Jurkat, Clone E6-1 (cell line): ENCODE data around the gene CDH16.

Experiments used
- DNase-seq: peaks from one replicate; pipeline ENCODE4 v3.0.0-alpha.2; 2011; ENCODE audit warnings: low read depth, low spot score
- H3K4me3 ChIP-seq: 2 replicates; pipeline ENCODE4 v1.5.1; 2011; ENCODE audit warnings: mild to moderate bottlenecking, low read length, control low read depth, moderate library complexity

CDH16 gene

DNA sequence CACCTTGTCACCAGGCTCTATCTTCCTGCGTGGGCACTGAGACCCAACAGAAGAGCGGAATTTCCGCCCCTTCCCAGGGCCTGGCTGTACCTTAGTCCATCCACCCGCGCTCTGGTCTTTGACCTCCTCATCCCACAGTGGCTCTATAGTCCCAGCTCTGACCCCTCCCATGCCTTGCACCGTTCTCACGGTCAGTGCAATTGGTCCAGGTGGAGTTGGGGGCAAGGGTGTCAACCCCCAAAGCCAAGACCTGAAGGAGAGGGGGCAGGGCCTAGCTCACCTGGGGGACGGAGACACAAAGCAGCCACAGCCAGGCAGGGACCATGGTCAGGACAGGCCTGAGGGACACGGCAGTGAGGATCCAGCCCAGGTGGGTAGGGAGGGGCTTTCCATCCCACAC is 944 bp downstream of the CDH16 start:
- no peak for DNase-seq
- H3K4me3 ChIP-seq: no peak overlapping the region

DNA sequence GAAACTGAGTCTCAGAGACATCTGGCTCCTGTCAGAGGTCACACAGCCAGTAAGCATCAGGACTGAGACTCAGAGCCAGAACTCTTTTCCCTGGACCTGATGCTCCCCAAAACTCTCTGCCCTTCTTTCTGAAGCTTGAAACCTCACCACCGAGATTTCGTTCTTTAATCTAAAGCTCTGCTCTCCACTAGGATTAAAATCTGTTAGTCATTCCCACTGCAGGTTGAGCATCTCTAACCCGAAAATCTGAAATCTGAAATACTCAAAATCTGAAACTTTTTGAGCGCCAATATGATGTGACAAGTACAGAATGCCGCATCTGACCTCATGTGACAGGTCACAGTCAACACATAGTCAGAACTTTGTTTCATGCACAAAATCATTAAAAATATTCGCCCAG is 2.2 kb downstream of the CDH16 start:
- no peak overlapping the region for H3K4me3 ChIP-seq
- DNase-seq: no peak

DNA sequence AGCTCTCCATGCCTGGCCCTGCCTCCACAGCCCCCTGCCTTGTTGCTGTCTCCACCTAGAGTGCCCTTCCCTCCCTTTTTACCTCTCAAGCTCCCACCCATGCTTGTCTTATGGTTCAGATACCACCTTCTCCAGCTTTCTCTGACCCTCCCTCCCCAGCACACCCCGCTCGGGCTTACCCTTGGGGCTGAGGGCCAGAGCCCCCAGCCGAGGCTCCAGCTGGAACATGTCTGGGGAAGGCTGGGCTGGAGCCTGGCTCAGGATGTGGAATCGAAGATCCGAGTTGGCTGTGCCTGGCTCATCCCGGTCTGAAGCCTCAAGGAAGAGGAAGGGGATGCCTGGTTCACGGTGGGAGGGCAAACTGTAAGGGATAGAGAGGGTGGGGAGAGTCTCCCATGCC is 3.6 kb downstream of the CDH16 start:
- H3K4me3 ChIP-seq: no peak overlapping the region
- no peak for DNase-seq

DNA sequence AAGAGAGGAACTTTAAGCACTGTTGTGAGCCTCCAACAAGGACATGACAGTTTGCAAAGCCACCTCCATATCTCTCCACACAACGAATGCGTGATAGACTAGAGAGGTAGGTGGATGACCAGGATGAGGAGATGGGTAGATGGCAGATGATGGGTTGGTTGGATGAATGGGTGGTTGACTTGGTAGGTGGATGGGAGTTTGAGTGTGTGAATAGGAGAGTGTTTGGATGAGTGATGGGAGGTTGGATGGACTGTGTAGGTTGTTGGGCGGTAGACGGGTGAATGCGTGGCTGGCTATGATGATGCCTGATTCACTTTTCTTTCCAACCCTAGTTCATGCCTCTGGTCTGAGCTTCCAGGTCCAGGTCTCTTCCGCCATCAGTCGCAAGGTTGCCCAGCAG is 4.1 kb downstream of the CDH16 start:
- no peak overlapping the region for H3K4me3 ChIP-seq
- no peak for DNase-seq

DNA sequence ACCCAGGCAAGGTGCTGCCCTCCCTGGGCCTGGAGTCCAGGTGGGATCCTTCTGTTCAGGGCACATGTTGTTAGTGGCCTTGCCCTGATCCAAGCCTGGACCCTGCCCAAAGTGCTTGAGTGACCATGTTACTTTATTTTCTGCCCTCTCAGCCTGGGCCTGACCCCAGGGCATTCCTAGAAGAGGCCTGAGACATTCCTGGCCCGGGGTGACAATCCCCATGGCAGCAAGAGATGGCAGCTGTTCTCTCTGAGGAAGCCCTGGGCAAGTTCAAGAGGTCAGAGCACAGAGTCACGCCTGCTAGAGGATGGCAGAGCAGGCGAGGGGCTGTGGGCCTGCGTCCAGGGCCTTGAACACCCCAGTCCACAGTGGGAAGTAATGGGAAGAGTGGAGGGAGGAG is 5.0 kb downstream of the CDH16 start:
- H3K4me3 ChIP-seq: no peak overlapping the region
- no peak for DNase-seq

- no peak overlapping the region for H3K4me3 ChIP-seq
- no peak for DNase-seq
Observed at GRCh38 chr16:66913081-66913480, 5.6 kb downstream of the CDH16 start.

DNA sequence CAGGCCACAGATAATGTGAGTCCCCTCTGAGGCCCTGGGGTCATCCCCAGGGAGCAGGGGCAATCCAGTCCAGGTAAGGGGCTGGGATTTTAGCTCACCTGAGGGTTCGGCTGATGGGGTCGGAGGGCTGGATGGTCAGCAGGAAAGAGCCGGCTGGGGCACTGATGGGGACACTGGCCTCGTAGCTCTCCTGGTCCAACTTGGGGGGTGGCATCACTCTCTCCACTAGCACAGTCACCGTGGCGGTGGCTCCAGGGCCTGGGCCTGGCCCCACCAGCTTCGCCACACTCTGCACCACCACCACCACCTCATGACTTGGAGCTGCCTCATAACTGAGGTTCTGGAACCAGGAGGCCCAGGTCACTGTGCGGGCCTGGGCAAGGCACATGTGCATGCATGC is 6.9 kb downstream of the CDH16 start:
- no peak overlapping the region for H3K4me3 ChIP-seq
- no peak for DNase-seq

- no peak overlapping the region for H3K4me3 ChIP-seq
Observed at GRCh38 chr16:66911112-66911511, 7.6 kb downstream of the CDH16 start.

DNA sequence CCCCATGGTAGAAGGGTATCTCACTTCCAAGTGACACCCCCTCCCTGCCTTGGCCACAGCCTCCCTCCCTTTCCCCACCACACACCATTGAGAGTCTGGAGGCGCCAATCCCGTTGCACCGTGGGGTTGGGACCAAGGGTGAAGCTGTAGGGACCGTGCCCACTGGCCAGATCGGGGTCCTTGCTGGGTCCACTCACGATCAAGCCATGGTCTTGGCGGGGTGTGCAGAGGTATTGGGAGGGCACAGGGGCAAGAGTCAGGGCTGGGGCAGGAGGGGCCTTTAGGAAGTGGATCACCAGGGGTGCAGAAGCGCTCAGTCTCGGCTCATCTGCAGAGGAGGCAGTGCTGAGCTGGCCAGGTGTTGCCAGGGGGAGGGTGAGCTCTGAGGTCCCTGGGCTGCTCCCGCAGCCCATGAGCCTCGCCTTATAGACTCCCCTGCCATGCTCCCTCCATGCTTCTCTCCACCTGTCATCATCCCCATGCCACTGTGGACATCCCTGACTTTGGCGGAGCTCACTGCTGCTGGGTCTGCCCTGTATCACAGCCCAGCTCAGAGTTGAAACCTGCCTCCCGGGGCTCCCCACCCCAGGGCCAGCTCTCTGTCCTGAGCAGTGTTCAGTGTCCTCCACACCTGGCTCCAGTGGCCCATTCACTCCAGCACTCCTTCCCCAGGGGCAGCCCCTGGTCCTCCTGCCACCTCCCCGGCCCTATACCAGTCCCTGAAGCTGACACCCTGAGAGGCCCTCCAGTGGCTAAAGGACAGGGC is 8.3 kb downstream of the CDH16 start:
- DNase-seq: no peak
- no peak overlapping the region for H3K4me3 ChIP-seq

More at GRCh38 chr16:66911112-66911511, 7.6 kb downstream of the CDH16 start:
- no peak for DNase-seq

DNA sequence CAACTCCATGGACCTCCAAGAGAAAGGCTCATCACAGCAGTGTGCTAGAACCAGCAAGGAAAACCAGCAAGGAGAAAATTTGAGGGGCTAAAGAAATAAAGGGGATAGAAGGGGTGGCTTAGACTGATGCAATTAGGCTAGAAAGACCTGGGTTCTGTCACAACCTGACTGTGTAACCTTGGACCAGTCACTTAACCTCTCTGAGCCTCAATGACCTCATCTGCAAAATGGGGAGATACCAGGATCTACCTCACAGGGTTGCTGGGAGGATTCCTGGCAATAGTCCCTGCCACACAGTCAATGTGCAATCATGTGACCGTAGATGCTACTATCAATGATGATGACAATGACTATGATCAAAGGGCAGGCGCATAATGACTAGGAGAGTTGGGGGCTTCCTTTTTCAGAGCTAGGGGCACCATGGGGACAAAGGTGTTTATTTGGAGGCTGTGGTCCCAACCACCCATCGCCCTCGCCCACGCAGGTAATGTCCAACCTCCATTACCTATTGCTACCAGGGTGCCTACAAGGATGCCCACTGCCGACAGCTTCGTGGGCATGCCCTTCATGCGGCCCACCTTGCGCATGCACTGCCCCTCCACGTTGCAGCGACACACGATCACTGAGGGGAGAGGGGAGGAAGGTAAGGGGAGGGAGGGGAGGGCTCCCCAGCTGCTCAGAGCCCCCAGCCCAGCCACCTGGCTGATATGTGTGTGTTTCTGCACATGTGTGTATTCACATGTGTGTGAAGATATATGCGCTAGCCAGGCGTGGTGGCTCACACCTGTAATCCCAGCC is 9.7 kb downstream of the CDH16 start:
- DNase-seq: no peak
- H3K4me3 ChIP-seq: no peak overlapping the region

GRCh38 chr16:66908116-66908515 is 10.6 kb downstream of the CDH16 start:
- DNase-seq: no peak
- no peak overlapping the region for H3K4me3 ChIP-seq

GRCh38 chr16:66906916-66907836 is 11.5 kb downstream of the CDH16 start:
- DNase-seq: no peak
- H3K4me3 ChIP-seq: no peak overlapping the region

DNA sequence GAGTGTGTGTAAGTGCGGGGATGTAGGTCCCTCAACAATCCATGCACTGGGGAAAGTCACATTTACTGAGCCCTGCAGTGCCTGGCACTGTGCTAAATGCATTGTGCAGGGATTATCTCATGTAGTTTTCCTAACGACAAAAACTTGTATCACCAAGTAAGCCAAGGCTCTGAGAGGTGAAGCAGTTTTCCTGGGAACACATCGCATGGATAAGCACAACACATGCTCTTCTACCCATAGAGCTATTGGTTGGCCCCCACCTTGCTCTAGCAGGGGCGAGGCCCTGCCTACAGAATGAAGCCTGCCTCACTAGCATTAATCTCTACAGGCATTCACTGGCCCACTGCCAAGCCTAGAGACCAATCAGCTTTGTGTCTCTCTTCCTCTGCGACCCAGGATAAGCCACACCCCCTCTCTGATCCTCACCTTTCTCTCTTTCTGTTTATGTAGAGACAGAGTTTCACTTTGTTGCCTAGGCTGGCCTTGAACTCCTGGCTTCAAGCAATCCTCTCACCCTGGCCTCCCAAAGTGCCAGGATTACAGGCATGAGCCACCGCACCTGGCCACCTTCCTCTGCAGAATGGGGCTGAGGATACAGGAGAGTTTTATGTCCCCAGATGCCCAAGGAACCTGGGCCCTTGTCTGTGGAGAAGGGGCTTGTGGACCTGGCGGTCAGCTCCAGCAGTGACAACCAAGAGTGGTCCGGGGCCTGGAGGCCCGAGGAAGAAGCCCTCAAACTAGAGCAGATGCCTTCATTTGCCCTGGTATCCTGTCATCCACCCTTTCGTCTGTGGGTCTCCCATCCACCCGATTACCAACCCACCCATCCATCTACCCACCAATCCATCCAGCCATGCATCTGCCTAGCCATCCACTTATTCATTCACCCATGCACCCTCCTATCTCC is 12.8 kb downstream of the CDH16 start:
- no peak overlapping the region for H3K4me3 ChIP-seq
- peak; percentile 87 for DNase-seq

- H3K4me3 ChIP-seq: no peak overlapping the region
- DNase-seq: no peak
Observed at GRCh38 chr16:66904846-66905632, 13.6 kb downstream of the CDH16 start.

- DNase-seq: no peak
Observed at GRCh38 chr16:66904428-66904845, 14.2 kb downstream of the CDH16 start.

DNA sequence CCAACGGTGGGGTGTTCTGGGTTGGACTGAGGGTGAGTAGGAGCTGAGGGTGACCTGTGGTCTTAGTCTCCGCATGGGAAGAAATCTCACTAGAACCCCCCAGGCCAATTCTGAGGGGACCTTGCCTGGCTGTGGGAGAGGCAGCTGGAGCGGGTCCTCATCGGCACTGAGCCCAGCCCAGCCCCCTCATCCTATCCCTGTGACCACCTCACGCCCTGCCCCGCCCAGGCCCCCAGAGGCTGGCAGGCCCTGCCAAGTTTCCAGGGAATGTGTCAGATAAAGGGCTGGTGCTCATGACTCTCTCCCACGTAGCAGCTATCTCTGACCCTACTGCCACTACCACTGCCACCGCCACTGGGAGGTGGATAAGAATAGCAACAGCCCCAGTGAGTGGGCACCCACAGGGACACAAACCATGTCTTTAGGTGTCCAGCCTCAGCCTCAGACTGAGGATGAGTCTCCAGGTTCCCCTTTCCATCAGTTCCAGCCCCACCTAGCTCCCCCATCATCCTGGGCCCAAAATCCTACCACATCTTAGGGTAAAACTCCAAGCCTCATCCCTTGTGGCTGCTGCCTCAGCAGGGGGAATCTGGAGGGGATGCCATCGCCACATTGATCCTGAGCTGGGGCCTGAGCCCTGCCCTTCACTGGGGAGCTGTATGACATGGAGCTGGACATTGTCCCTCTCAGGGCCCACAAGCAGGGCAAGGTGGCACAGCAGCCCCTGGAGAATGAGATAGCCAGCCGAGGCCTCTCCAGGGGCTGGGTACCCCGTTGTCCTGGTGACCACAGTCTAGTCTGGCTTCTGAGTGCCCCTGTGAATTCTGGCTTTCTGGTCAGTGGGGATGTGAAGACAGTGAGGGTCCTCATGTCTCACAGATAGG is 14.9 kb downstream of the CDH16 start:
- no peak overlapping the region for H3K4me3 ChIP-seq
- no peak for DNase-seq

More at GRCh38 chr16:66904428-66904845, 14.2 kb downstream of the CDH16 start:
- no peak overlapping the region for H3K4me3 ChIP-seq
